A673 (cell line): ENCODE data around the gene ITPKB. TPM values are rescaled to one million over a fixed set of nuclear protein-coding genes. Genes with fewer than 3 reads are reported as not detected.

ENCODE experiments used
- BruUV-seq: library from RNA; stranded (reverse); fragments of 400-500 nt; replicated peaks from 2 replicates; lab custom pipeline; 2021; lab: Mats Ljungman, UMichigan
- CTCF ChIA-PET: fragments of 300-600 bp; sonication (Branson Sonifier 250); formaldehyde crosslinking; loops from one replicate; lab custom pipeline; 2022; ENCODE audit warnings: antibody characterized with exemption; lab: Charles Lee
- POLR2A ChIA-PET: fragments of 300-600 bp; sonication (Branson Sonifier 250); formaldehyde crosslinking; loops from one replicate; lab custom pipeline; 2022; ENCODE audit warnings: antibody characterized with exemption; ENCODE audit not compliant: low non-redundant PET; lab: Charles Lee
- DNase-seq: peaks from one replicate; pipeline ENCODE4 v3.0.0-alpha.2; 2015; ENCODE audit warnings: low spot score
- H3K27ac ChIP-seq: fragments of 200-600 bp; sonication (generic); 2 replicates; pipeline ENCODE4 v1.5.1; 2016; ENCODE audit warnings: mixed run types, low read depth, mild to moderate bottlenecking, mixed read lengths, antibody characterized with exemption, low read length; ENCODE audit not compliant: poor library complexity, severe bottlenecking
- H3K27me3 ChIP-seq: fragments of 200-600 bp; sonication (generic); replicated peaks from 2 replicates; pipeline ENCODE4 v1.6.1; 2017; ENCODE audit warnings: mixed run types, low read depth, mild to moderate bottlenecking, mixed read lengths, antibody characterized with exemption, low read length; ENCODE audit not compliant: insufficient read depth, poor library complexity
- H3K36me3 ChIP-seq: fragments of 200-600 bp; sonication (generic); 2 replicates; pipeline ENCODE4 v1.6.1; 2016; ENCODE audit warnings: mixed run types, mild to moderate bottlenecking, mixed read lengths, antibody characterized with exemption, low read length; ENCODE audit not compliant: insufficient read depth, poor library complexity, severe bottlenecking
- H3K4me1 ChIP-seq: fragments of 200-600 bp; sonication (generic); 2 replicates; pipeline ENCODE4 v1.6.1; 2017; ENCODE audit warnings: mixed run types, mild to moderate bottlenecking, mixed read lengths, antibody characterized with exemption, low read length; ENCODE audit not compliant: insufficient read depth, poor library complexity, severe bottlenecking
- H3K4me3 ChIP-seq: fragments of 200-600 bp; sonication (generic); 2 replicates; pipeline ENCODE4 v1.5.1; 2016; ENCODE audit warnings: low read depth, mixed run types, mild to moderate bottlenecking, mixed read lengths, low read length; ENCODE audit not compliant: poor library complexity, severe bottlenecking
- H3K9me3 ChIP-seq: fragments of 200-600 bp; sonication (generic); 2 replicates; pipeline ENCODE4 v1.6.1; 2016; ENCODE audit warnings: mixed run types, low read depth, mild to moderate bottlenecking, mixed read lengths, antibody characterized with exemption, low read length; ENCODE audit not compliant: poor library complexity, severe bottlenecking
- EZH2 ChIP-seq: fragments of 200-600 bp; sonication (generic); IDR thresholded peaks from 2 replicates; pipeline ENCODE4 v1.6.1; 2017; ENCODE audit warnings: borderline replicate concordance, low read depth, mild to moderate bottlenecking, mixed read lengths, antibody characterized with exemption, low read length; ENCODE audit not compliant: poor library complexity, severe bottlenecking
- intact Hi-C: fragments of 100-400 bp; cut with micrococcal nuclease; formaldehyde crosslinking; loops from one replicate; pipeline ENCODE4 v1.10.0; 2022; ENCODE audit not compliant: unreplicated experiment
- total RNA-seq: library from RNA; stranded (reverse); gene quantifications from 2 replicates; pipeline ENCODE4 v1.2.3, GENCODE V29; 2021
- TF ChIP-seq, protein P1 (sequence below): fragments of 300-800, 200-600 bp; sonication (generic); conservative IDR thresholded peaks from 2 replicates; pipeline ENCODE4 v1.5.1; 2017; ENCODE audit warnings: low read depth, mild to moderate bottlenecking, antibody characterized with exemption, low read length, moderate library complexity, mixed read lengths

The ITPKB gene
- total RNA-seq, 1 experiment from 2014 or later = 14.1 TPM

DNA sequence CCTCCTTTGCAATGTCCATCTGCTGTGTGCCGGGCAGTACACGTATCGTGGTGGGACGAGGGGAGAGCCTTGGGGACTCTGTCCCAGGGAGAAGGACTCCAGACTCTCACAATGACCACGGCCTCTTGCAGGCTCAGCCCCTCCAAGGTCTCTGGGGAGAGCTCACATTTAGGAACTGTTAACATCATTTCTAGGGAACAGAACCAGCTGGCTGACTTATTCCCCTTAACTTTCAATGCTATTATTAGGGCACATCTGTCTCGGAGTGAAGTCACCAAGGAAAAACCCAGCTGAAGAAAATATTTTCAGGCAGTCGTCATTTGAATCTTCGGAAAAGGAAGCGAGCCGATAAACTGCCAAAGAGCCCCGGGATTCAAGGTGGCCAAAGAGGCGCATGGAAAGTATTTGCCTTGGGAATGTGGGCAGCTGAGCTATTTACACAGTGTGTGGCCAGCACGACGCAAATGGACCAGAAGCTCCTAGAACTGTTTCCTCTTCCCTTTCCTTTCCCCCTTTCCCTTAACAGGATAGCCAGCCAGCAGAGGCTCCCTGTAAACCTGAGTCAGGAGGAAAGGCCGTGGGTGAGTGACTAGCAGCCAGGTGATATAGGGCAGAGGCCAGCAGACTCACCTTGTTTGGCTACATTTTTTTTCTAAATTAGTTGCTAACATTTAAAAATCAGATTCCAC is 74.5 kb downstream of the ITPKB start:
- CTCF ChIA-PET = no interaction called here
- Histone ChIP-seq H3K27me3 (no peaks in the 10 kb centered on the region), H3K27ac (no peak overlapping the region), H3K4me3 (no peak overlapping the region), H3K4me1 (peaks cover 30% of the 10 kb centered on the region), H3K9me3 (no peaks in the 10 kb centered on the region), H3K36me3 (no peaks in the 10 kb centered on the region)
- no peak for DNase-seq
- POLR2A ChIA-PET = no interaction called here
- no TSS peak for BruUV-seq
- TF ChIP-seq EZH2 = no peak
- TF ChIP-seq, protein P1, sequence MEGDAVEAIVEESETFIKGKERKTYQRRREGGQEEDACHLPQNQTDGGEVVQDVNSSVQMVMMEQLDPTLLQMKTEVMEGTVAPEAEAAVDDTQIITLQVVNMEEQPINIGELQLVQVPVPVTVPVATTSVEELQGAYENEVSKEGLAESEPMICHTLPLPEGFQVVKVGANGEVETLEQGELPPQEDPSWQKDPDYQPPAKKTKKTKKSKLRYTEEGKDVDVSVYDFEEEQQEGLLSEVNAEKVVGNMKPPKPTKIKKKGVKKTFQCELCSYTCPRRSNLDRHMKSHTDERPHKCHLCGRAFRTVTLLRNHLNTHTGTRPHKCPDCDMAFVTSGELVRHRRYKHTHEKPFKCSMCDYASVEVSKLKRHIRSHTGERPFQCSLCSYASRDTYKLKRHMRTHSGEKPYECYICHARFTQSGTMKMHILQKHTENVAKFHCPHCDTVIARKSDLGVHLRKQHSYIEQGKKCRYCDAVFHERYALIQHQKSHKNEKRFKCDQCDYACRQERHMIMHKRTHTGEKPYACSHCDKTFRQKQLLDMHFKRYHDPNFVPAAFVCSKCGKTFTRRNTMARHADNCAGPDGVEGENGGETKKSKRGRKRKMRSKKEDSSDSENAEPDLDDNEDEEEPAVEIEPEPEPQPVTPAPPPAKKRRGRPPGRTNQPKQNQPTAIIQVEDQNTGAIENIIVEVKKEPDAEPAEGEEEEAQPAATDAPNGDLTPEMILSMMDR = no peak
- intact Hi-C loops = no loop called here

- Histone ChIP-seq H3K9me3 (no peaks in the 10 kb centered on the region), H3K27me3 (no peaks in the 10 kb centered on the region), H3K4me3 (no peak overlapping the region), H3K4me1 (peaks cover 30% of the 10 kb centered on the region), H3K36me3 (no peaks in the 10 kb centered on the region), H3K27ac (no peak overlapping the region)
- no peak for TF ChIP-seq EZH2
- TF ChIP-seq, protein P1 = no peak
- DNase-seq = no peak
- BruUV-seq = no TSS peak
- POLR2A ChIA-PET = no interaction called here
- intact Hi-C loops = no loop called here
- CTCF ChIA-PET = no interaction called here
Observed at GRCh38 chr1:226663327-226663704, 75.8 kb downstream of the ITPKB start.

DNA sequence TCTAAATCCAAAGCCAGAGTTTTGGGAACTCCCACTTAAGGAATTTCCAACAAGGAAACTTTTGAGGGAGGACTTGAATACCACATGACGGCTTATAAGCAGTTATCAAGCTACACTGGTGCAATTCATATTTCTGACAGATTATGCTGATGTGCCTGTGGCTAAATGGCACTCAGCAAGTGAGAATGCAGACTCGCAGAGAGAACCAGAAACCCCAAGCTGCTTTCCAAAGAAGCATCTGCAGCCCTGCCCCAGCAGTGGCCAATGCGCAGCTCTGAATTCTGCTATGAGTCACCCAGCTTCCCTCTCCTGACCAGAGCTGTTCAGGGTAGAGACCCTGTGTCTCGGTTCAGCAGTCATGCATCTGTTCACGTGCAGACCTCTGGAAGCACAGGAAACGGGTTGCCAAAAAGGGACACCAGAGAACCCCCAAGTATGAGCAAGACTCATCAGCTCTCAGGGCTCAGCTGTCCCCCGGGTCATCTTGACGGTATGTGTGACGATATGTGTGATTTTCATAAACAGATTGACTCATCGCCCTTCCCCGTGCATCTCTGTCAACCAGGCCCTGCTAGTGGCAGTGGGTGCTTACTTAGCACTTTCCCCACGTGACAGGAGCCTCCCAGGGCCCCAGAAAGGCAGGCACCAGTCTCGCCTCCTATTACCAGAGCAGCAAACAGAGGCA is 76.3 kb downstream of the ITPKB start:
- Histone ChIP-seq H3K36me3 (no peaks in the 10 kb centered on the region), H3K27ac (no peak overlapping the region), H3K27me3 (no peaks in the 10 kb centered on the region), H3K4me1 (peaks cover 25% of the 10 kb centered on the region), H3K9me3 (no peaks in the 10 kb centered on the region), H3K4me3 (no peak overlapping the region)
- no TSS peak for BruUV-seq
- TF ChIP-seq, protein P1 = no peak
- no peak for TF ChIP-seq EZH2
- peak; percentile 57 for DNase-seq
- intact Hi-C loops = no loop called here
- ChIA-PET POLR2A (interaction anchor here (0.7 kb wide), 1 partner anchor 13 kb away, joined by 3 read pairs; no protein-coding TSS in a partner anchor), CTCF (no interaction called here)
